Upper lobe of right lung (tissue), 1 donor: ENCODE results near the gene CADM1. TPM values are rescaled to one million over a fixed set of nuclear protein-coding genes. Genes with fewer than 3 reads are reported as not detected.

ENCODE experiments used
- ATAC-seq: fragments of 200-7000 bp; cut with Tn5 transposase; one replicate; pipeline ENCODE4 v1.9.1; 2020; ENCODE audit warnings: mild to moderate bottlenecking, moderate library complexity
- DNase-seq: peaks from one replicate; pipeline ENCODE4 v3.0.0-alpha.2; 2020
- H3K27ac ChIP-seq: fragments of 200-600 bp; one replicate; pipeline ENCODE4 v1.8.0; 2022
- H3K27me3 ChIP-seq: fragments of 200-600 bp; one replicate; pipeline ENCODE4 v1.8.0; 2022; ENCODE audit warnings: mild to moderate bottlenecking
- H3K36me3 ChIP-seq: fragments of 200-600 bp; one replicate; pipeline ENCODE4 v1.8.0; 2022
- H3K4me1 ChIP-seq: fragments of 200-600 bp; one replicate; pipeline ENCODE4 v1.8.0; 2022
- H3K4me3 ChIP-seq: fragments of 200-600 bp; one replicate; pipeline ENCODE4 v1.8.0; 2022; ENCODE audit warnings: mild to moderate bottlenecking
- H3K9me3 ChIP-seq: fragments of 200-600 bp; one replicate; pipeline ENCODE4 v1.8.0; 2022
- intact Hi-C: fragments of 100-400 bp; cut with DNase I; formaldehyde crosslinking; loops from one replicate; pipeline ENCODE4 v1.11.0; 2022
- total RNA-seq: library from RNA; stranded (reverse); fragmentation: NEBNext Ultra II Directional; extraction: Animal tissue kit (Norgen Biotek cat#: 25700); gene quantifications from one replicate; pipeline ENCODE4 v1.2.1, GENCODE V29; 2021
- TF ChIP-seq, protein P1 (sequence below): fragments of 200-600 bp; IDR thresholded peaks from one replicate; pipeline ENCODE4 v1.8.0; 2022; ENCODE audit warnings: antibody characterized with exemption
- donor health status: DM: no; HTN: yes; CAD: no; lungs with severe emphysema.

Gene CADM1
- total RNA-seq, 1 donor from 2014 or later, result 222 TPM

GRCh38 chr11:115522302-115522701 lies 18.1 kb upstream of the CADM1 start:
- no peak overlapping the region for H3K4me3 ChIP-seq
- no peaks in the 10 kb centered on the region for H3K36me3 ChIP-seq
- H3K4me1 ChIP-seq, result no peaks in the 10 kb centered on the region
- TF ChIP-seq, protein P1, sequence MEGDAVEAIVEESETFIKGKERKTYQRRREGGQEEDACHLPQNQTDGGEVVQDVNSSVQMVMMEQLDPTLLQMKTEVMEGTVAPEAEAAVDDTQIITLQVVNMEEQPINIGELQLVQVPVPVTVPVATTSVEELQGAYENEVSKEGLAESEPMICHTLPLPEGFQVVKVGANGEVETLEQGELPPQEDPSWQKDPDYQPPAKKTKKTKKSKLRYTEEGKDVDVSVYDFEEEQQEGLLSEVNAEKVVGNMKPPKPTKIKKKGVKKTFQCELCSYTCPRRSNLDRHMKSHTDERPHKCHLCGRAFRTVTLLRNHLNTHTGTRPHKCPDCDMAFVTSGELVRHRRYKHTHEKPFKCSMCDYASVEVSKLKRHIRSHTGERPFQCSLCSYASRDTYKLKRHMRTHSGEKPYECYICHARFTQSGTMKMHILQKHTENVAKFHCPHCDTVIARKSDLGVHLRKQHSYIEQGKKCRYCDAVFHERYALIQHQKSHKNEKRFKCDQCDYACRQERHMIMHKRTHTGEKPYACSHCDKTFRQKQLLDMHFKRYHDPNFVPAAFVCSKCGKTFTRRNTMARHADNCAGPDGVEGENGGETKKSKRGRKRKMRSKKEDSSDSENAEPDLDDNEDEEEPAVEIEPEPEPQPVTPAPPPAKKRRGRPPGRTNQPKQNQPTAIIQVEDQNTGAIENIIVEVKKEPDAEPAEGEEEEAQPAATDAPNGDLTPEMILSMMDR, result no peak
- no peak for ATAC-seq
- DNase-seq, result no peak
- no peaks in the 10 kb centered on the region for H3K9me3 ChIP-seq
- intact Hi-C loops, result no loop called here
- H3K27me3 ChIP-seq, result no peaks in the 10 kb centered on the region
- no peak overlapping the region for H3K27ac ChIP-seq

DNA sequence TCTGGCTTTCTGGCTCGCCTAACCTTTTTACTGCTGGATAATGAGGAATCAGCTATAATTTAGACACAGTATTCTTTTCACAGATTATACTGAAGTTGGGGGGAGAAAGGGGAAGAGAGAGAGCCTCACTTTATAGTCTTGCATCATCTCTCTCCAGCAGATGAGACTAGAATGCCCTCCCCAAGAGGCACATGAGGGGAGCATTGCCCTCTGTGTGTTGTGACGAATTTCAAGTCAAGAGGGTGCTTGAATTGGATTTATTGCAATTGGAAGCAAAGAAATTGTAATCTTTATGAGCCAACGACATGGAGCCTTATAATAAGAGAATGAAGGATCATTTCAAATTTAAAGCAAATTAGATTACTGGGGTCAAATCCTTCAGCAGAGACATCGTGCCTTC lies 17.6 kb upstream of the CADM1 start:
- intact Hi-C loops, result no loop called here
- Histone ChIP-seq H3K4me1 (no peaks in the 10 kb centered on the region), H3K27ac (no peak overlapping the region), H3K36me3 (no peaks in the 10 kb centered on the region), H3K27me3 (no peaks in the 10 kb centered on the region), H3K9me3 (no peaks in the 10 kb centered on the region), H3K4me3 (no peak overlapping the region)
- TF ChIP-seq, protein P1, result no peak
- DNase-seq, result no peak
- ATAC-seq, result no peak

GRCh38 chr11:115518983-115519628 lies 14.9 kb upstream of the CADM1 start:
- Histone ChIP-seq H3K4me1 (no peaks in the 10 kb centered on the region), H3K4me3 (no peak overlapping the region), H3K27me3 (no peaks in the 10 kb centered on the region), H3K27ac (no peak overlapping the region), H3K9me3 (no peaks in the 10 kb centered on the region), H3K36me3 (no peaks in the 10 kb centered on the region)
- DNase-seq (no peak), ATAC-seq (no peak)
- TF ChIP-seq, protein P1, result no peak
- intact Hi-C loops, result no loop called here

DNA sequence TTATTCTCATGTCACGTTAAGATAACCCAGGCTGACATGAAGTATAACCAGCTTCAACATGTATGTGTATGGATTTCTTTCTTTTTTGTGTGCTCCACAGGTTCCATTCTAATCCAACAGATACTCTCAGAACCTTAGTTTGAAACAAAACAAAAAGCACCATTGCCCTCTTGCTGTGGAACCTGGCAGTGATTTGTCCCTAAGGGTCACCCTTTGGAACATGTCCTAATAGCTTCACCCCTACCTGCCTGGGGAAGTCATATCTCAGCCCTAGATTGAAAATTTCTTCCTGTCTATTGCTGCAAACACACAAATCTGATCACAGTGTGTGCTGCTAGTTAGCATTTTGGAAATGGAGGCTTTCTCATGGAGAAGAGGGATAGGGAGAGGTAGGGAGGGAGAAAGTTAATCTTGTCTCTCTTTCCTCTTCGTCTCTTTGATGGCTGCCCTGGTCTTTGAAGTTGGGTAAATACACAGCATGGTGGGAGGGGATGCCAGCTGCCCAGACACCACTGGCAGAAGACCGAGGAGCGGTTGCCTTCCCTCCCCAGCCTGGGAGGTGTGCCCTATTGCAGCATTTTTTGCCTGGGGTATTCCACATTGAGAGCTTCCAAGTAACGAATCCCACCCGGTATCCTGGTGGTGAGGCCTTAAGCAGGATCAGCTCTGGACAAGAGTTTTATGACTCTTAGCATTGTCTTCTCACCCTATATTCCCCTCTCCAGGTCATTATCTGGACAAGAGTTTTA lies 11.6 kb upstream of the CADM1 start:
- Histone ChIP-seq H3K27me3 (no peaks in the 10 kb centered on the region), H3K4me1 (no peaks in the 10 kb centered on the region), H3K4me3 (no peak overlapping the region), H3K36me3 (no peaks in the 10 kb centered on the region), H3K9me3 (no peaks in the 10 kb centered on the region), H3K27ac (no peak overlapping the region)
- DNase-seq, result no peak
- ATAC-seq, result no peak
- TF ChIP-seq, protein P1, result no peak
- intact Hi-C loops, result no loop called here

- no peak overlapping the region for H3K4me3 ChIP-seq
- H3K27ac ChIP-seq, result no peak overlapping the region
- no peak for ATAC-seq
- intact Hi-C loops, result no loop called here
- H3K27me3 ChIP-seq, result peaks cover 6% of the 10 kb centered on the region
- no peak for DNase-seq
- H3K4me1 ChIP-seq, result peaks cover 13% of the 10 kb centered on the region
- H3K36me3 ChIP-seq, result no peaks in the 10 kb centered on the region
- H3K9me3 ChIP-seq, result no peaks in the 10 kb centered on the region
- TF ChIP-seq, protein P1, result no peak
These were observed 2.9 kb upstream of the CADM1 start for GRCh38 chr11:115506954-115507675.
